ENCODE measurements around the gene AKAP6. TPM values are rescaled to one million over a fixed set of nuclear protein-coding genes. Genes with fewer than 3 reads are reported as not detected.

The AKAP6 gene
- total and polyA plus RNA-seq, 10 of the 15 experiments (the other 5 are each of a cell fraction or from before 2014, with no cell fraction given): 0.35 to 5.9 (median 2.2) TPM

- H3K36me3 ChIP-seq (ENCODE audit: control insufficient read depth in 2 of 2, insufficient read depth in 2 of 2, low read length in 1 of 2): no peaks in the 10 kb centered on the region
- in situ Hi-C loops (cut with MboI): no loop called here
- SMC1A ChIA-PET (ENCODE audit: uncharacterized antibody, unreplicated experiment): no interaction called here
- H3K27ac ChIP-seq (ENCODE audit: control insufficient read depth, insufficient read depth): no peak overlapping the region
- intact Hi-C loops (cut with micrococcal nuclease; ENCODE audit: unreplicated experiment): no loop called here
- CTCF ChIA-PET: interaction anchor here (0.6 kb wide), 1 partner anchor 202 kb away, joined by 3 read pairs; no protein-coding TSS in a partner anchor
- H3K9me3 ChIP-seq (replicated peaks; ENCODE audit: control insufficient read depth, insufficient read depth, low read length): no peaks in the 10 kb centered on the region; the same call in 2 of the 3 replicates
- no peak for FAIRE-seq
- no peak for DNase-seq (ENCODE audit: low read depth, low spot score)
- H3K79me2 ChIP-seq (ENCODE audit: control insufficient read depth, insufficient read depth, low read length): no peaks in the 10 kb centered on the region
- no peak overlapping the region for H2AFZ ChIP-seq (ENCODE audit: control insufficient read depth, low read depth, low read length)
- H3K4me3 ChIP-seq: no peak overlapping the region
- H3K4me2 ChIP-seq (ENCODE audit: control insufficient read depth, insufficient read depth): no peak overlapping the region
- no peak overlapping the region for H3K9ac ChIP-seq (ENCODE audit: control insufficient read depth, insufficient read depth, low read length)
- H3K4me1 ChIP-seq (ENCODE audit: control insufficient read depth, insufficient read depth, low read length): no peaks in the 10 kb centered on the region
- POLR2A ChIA-PET: no interaction called here
- H4K20me1 ChIP-seq (ENCODE audit: control insufficient read depth, insufficient read depth): no peaks in the 10 kb centered on the region
- WGBS (ENCODE audit: insufficient coverage, insufficient replicate concordance, low lambda C conversion rate, missing lambda C conversion rate): 0% methylated on average over 1 of the region's 1 CpG
- RAD21 ChIA-PET (ENCODE audit: unreplicated experiment): no interaction called here
- no peak for ATAC-seq
- H3K27me3 ChIP-seq (replicated peaks in 1 of 2; ENCODE audit: control insufficient read depth in 2 of 2, insufficient read depth in 2 of 2, low read length in 1 of 2): no peaks in the 10 kb centered on the region
- BruUV-seq (replicated peaks): no TSS peak
- no peak for TF ChIP-seq MTA3 (IDR thresholded peaks at IDR 0.05; ENCODE audit: borderline replicate concordance, low read length)
- TF ChIP-seq ZSCAN29 (IDR thresholded peaks at IDR 0.05): no peak
- no peak for TF ChIP-seq RAD51 (IDR thresholded peaks at IDR 0.05)
- no peak for TF ChIP-seq POLR2AphosphoS5 (IDR thresholded peaks at IDR 0.05; ENCODE audit: low read length)
- no peak for TF ChIP-seq WRNIP1 (IDR thresholded peaks at IDR 0.05; ENCODE audit: borderline replicate concordance, low read depth, low read length)
- TF ChIP-seq HSF1 (IDR thresholded peaks at IDR 0.05; ENCODE audit: low read depth, low read length): no peak
- TF ChIP-seq CEBPZ (IDR thresholded peaks at IDR 0.05; ENCODE audit: low read depth, low read length): no peak
- TF ChIP-seq ATF2 (IDR thresholded peaks at IDR 0.05; ENCODE audit: low read length): no peak
- no peak for TF ChIP-seq TCF3 (IDR thresholded peaks at IDR 0.05; ENCODE audit: borderline replicate concordance, insufficient read depth, low read depth, low read length)
- TF ChIP-seq JUND (IDR thresholded peaks at IDR 0.05; ENCODE audit: low read depth, low read length): no peak
- no peak for TF ChIP-seq E2F4 (IDR thresholded peaks at IDR 0.05; ENCODE audit: low read depth, low read length)
- TF ChIP-seq ATF3 (IDR thresholded peaks at IDR 0.05; ENCODE audit: borderline replicate concordance, extremely low read depth, low read depth, low read length): no peak
- no peak for TF ChIP-seq E2F8 (IDR thresholded peaks at IDR 0.05; ENCODE audit: low read depth, partially characterized antibody)
- TF ChIP-seq RBBP5 (conservative IDR thresholded peaks at IDR 0.05): no peak
Measured at GRCh38 chr14:32820181-32820580, 491.1 kb downstream of the AKAP6 start.
